ENCODE results near the gene MFAP3. TPM values are rescaled to one million over a fixed set of nuclear protein-coding genes. Genes with fewer than 3 reads are reported as not detected.
"Not testable (repeated sequence)": the region's sequence is repeated elsewhere in the genome, so short reads cannot be mapped to it uniquely, and the experiment has no call there.

The MFAP3 gene
- 10 to 100 TPM; 26.0 to 26.1 TPM for total RNA-seq

DNA sequence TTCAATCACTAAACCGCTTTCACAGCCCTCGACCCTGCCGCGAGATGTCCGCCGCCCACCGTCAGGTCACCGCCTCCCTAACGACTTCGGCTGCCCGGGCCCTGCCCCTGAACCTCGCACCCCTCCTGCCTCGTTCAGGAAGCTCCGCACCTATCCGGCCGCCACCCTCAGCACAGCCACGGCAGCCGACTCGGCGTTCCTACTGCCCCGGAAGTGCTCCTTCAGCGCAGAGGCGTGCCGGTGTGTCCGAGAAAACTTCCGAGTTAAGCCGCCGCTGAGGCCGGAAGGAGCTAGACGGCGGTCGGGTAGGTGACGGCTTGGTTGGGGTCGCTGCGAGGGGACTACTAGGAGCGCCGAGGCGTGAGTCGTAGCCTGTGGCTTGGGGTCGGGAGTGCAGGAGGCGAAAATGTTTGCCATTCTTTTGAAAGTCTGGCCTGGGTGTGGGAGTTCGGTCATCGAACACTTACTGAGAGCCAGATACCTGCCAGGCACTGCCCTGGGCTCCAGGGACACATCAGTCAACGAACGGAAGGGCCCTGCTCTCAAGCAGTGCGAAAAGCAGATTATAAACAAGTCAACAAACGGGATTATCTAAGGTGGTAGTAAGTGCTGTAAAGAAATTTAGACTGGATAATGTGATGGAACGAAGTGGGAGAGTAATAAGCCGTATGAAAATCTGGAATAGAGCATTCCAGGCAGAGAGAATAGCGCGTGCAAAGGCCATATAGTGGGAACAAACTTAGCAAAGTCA lies at the start of gene MFAP3, which contains the start of gene FAM114A2:
Gene MFAP3 (plus strand): TSS at position 261 of the 751 bp plus-strand sequence. CDS start 10,756 bp downstream, outside the sequence.
Gene FAM114A2 (minus strand): TSS at position 204 of the 751 bp plus-strand sequence. CDS start 3,957 bp downstream, outside the sequence.
- DNase-seq: peak; percentile 87
- Mint-ChIP-seq H3K9me3 (no peaks in the 10 kb centered on the region), H3K27ac (peak within 1 kb of the TSS; percentile 96), H3K36me3 (peaks cover 13% of the 10 kb centered on the region), H3K4me3 (peak within 1 kb of the TSS; percentile 92), H3K27me3 (no peaks in the 10 kb centered on the region), H3K4me1 (peaks cover 36% of the 10 kb centered on the region)
- POLR2A ChIA-PET: interaction anchor here (0.6 to 3.1 kb wide), 16 partner anchors 10 to 608 kb away, joined by 3 to 31 read pairs (median 4); partner anchors contain the start of gene GALNT10
- ATAC-seq (ENCODE audit: low read depth): peak; percentile 99

DNA sequence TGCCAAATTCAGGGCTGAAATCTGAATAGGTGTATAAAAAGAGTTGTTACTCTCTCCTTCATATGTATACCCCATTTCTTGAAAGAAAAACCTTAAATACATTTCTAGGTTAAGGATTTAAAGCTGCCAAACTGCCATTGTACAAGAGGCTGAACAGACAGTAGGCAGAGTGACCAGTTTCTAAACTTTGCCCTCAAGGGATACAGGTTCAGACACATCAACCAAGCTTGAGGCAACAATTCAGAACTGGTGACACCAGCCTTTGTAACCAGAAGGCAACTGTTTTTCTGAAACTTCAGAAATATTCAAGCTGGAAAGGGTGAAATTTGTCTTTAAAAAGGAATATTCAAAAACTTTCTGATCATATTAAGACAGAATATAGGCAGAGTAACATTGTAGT lies 47.6 kb upstream of the MFAP3 start:
- ATAC-seq (ENCODE audit: low read depth): no peak
- Mint-ChIP-seq H3K27ac (no peak overlapping the region), H3K36me3 (peaks cover 14% of the 10 kb centered on the region), H3K9me3 (no peaks in the 10 kb centered on the region), H3K4me3 (no peak overlapping the region), H3K4me1 (no peaks in the 10 kb centered on the region), H3K27me3 (no peaks in the 10 kb centered on the region)
- POLR2A ChIA-PET: no interaction called here
- DNase-seq: no peak

DNA sequence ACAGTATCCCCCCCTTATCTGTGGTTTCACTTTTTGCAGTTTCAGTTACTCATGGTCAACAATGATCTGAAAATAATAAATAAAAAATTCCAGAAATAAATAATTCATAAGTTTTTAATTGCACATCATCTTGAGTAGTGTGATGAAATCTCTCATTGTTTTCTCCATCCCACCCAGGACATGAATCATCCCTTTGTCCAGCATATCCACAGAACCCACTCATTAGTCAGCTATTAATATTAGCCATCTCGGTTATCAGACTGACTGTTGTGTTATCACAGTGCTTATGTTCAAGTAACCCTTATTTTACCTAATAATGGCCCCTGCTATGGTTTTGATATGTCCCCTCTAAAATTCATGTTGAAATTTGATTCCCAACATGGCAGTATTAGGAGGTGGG lies 40.8 kb upstream of the MFAP3 start:
- ATAC-seq (ENCODE audit: low read depth): no peak
- Mint-ChIP-seq H3K27me3 (no peaks in the 10 kb centered on the region), H3K9me3 (no peaks in the 10 kb centered on the region), H3K27ac (no peak overlapping the region), H3K4me3 (no peak overlapping the region), H3K4me1 (no peaks in the 10 kb centered on the region), H3K36me3 (peaks cover 24% of the 10 kb centered on the region)
- POLR2A ChIA-PET: no interaction called here
- no peak for DNase-seq

DNA sequence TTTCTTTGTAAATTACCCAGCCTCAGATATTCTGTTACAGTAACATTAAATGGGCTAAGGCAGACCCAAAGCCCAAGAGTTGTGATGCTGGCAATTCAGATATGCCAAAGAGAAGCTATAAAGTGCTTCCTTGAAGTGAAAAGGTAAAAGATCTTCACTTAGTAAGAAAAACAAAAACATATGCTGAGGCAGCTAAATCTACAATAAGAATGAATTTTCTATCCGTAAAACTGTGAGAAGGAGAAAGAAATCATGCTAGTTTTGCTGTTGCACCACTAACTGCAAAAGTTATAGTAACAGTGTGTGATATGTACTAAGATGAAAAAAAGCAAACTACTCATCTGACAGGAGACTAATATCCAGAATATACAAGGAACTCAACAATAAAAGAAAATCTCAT lies 40.0 kb upstream of the MFAP3 start:
- H3K4me3 Mint-ChIP-seq: no peak overlapping the region
- no peaks in the 10 kb centered on the region for H3K27me3 Mint-ChIP-seq
- no peak overlapping the region for H3K27ac Mint-ChIP-seq
- DNase-seq (no peak), ATAC-seq (ENCODE audit: low read depth) (no peak)
- POLR2A ChIA-PET: no interaction called here
- H3K4me1 Mint-ChIP-seq: no peaks in the 10 kb centered on the region
- no peaks in the 10 kb centered on the region for H3K9me3 Mint-ChIP-seq
- peaks cover 24% of the 10 kb centered on the region for H3K36me3 Mint-ChIP-seq

DNA sequence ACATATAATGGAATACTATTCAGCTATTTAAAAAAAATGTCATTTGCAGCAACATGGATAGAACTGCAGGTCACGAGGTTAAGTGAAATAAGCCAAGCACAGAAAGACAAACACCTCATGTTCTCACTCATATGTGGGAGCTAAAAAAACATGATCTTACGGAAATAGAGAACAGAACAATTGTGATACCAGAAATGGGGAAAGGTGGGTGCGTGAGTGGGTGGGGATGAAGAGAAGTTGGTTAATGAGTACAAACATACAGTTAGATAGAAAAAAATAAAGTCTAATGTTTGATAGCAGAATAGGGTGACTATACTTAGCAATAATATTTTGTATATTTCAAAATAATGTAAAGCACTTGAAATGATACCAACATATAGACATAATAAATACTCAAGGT lies 38.8 kb upstream of the MFAP3 start:
- Mint-ChIP-seq H3K27ac (no peak overlapping the region), H3K9me3 (no peaks in the 10 kb centered on the region), H3K36me3 (peaks cover 21% of the 10 kb centered on the region), H3K27me3 (no peaks in the 10 kb centered on the region), H3K4me1 (no peaks in the 10 kb centered on the region), H3K4me3 (no peak overlapping the region)
- POLR2A ChIA-PET: no interaction called here
- DNase-seq (no peak), ATAC-seq (ENCODE audit: low read depth) (no peak)

DNA sequence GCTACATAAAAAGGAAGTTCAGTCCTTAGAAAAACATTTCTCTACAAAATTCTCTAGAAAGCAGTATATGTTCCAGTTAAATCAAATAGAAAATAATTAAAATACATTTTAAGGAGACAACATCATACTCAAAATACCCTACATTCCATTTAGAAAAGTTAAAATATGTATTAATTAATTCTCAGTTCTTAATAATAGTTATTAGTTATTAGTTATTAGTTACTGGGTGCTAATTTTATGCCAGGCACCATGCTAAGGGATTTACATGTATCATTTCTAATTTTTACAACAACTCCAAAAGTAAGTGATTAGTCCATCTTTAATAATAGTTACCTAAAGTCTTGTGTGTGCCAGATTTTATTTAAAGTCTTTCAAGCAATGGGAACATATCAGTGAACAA lies 38.1 kb upstream of the MFAP3 start:
- DNase-seq: no peak
- H3K9me3 Mint-ChIP-seq: no peaks in the 10 kb centered on the region
- peaks cover 21% of the 10 kb centered on the region for H3K36me3 Mint-ChIP-seq
- H3K27me3 Mint-ChIP-seq: no peaks in the 10 kb centered on the region
- no peak for ATAC-seq (ENCODE audit: low read depth)
- H3K4me1 Mint-ChIP-seq: no peaks in the 10 kb centered on the region
- no peak overlapping the region for H3K4me3 Mint-ChIP-seq
- no peak overlapping the region for H3K27ac Mint-ChIP-seq
- POLR2A ChIA-PET: no interaction called here

DNA sequence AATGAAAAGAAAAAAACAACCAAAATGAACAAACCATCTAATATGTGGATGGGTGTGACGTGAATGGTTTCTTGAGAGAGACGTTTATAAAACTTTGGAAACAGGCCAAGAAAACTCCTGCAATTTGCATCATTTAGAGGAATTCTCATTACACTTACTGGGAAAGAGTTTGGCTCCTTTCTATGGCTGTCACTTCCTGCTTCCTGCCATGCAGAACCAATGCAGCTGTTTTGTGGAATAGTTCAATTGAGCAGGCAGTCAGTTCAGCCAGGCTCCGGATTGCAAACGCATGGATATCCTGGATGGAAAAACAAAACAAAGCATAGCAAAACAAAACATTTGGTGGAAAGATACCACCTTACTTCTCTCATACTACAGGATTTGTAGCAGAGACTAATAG lies 36.7 kb upstream of the MFAP3 start:
- no peak overlapping the region for H3K27ac Mint-ChIP-seq
- H3K4me1 Mint-ChIP-seq: no peaks in the 10 kb centered on the region
- no peaks in the 10 kb centered on the region for H3K9me3 Mint-ChIP-seq
- ATAC-seq (ENCODE audit: low read depth) (no peak), DNase-seq (no peak)
- H3K36me3 Mint-ChIP-seq: peaks cover 17% of the 10 kb centered on the region
- H3K27me3 Mint-ChIP-seq: no peaks in the 10 kb centered on the region
- no peak overlapping the region for H3K4me3 Mint-ChIP-seq
- POLR2A ChIA-PET: no interaction called here

DNA sequence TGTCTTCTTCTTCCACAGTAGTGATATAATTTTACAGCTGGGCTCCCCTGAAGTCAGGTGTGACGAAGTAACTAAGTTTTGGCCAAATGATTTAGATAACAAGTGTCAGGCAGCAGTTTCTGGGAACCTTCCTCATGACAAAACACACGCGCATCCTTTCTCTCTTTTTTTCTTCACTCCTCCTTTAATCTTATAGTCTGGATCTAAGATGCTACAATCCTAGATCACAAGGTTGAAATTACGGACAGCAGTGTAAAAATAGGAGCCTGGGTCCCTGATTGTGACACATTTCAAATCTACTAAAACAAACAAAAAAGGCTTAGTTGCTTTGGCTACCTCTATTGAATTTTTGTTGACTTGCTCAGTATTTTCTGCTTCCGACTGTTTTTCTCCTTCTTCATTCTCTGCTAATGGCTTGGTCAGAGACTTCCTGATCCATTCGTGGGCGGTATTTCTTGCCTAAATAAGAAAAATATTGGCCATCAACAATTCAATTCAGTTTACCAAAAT lies 36.2 kb upstream of the MFAP3 start:
- Mint-ChIP-seq H3K27me3 (no peaks in the 10 kb centered on the region), H3K4me3 (no peak overlapping the region), H3K36me3 (peaks cover 13% of the 10 kb centered on the region), H3K9me3 (no peaks in the 10 kb centered on the region), H3K4me1 (no peaks in the 10 kb centered on the region), H3K27ac (peak overlapping the region; percentile 33)
- DNase-seq: no peak
- POLR2A ChIA-PET: no interaction called here
- no peak for ATAC-seq (ENCODE audit: low read depth)

DNA sequence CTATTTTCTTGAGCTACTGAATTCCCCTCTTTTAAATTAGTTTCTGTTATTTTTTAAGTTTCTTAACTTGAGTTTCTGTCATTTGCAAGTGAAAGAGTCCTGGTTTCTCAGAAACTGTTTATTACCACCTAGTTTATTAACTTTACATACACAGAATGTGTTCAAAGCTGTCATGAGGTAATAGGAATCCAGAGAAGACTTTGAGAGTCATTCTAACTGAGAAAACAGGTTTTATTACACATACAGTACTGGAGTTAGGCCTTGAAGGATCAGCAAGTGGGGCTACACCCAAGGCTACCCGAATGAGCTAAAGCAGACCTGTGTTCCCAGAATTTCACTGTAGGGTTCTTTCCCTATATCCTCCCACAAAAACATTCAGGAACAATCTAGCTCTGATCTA lies 33.1 kb upstream of the MFAP3 start:
- H3K27ac Mint-ChIP-seq: no peak overlapping the region
- H3K9me3 Mint-ChIP-seq: no peaks in the 10 kb centered on the region
- H3K36me3 Mint-ChIP-seq: peaks cover 5% of the 10 kb centered on the region
- ATAC-seq (ENCODE audit: low read depth) (no peak), DNase-seq (no peak)
- H3K4me3 Mint-ChIP-seq: no peak overlapping the region
- POLR2A ChIA-PET: no interaction called here
- H3K4me1 Mint-ChIP-seq: no peaks in the 10 kb centered on the region
- H3K27me3 Mint-ChIP-seq: no peaks in the 10 kb centered on the region

DNA sequence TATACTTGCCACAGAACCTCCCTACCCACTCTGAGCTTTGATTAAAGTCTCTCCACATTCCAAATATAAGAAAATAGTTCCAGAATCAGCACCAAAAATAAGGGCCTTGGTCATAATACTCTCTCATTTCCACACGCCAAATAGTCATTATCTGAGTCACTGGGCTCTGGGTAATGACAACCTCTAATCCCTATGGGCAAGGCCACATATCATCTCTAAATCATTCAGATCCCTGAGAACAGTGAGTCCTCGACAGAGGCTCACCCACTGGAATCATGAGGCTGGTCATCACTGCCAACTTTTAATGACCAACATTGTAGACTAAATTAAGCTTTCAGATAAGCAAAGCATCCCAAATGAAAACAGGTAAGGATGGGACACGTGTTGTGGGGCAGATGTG lies 28.1 kb upstream of the MFAP3 start:
- Mint-ChIP-seq H3K27me3 (no peaks in the 10 kb centered on the region), H3K36me3 (peaks cover 18% of the 10 kb centered on the region), H3K27ac (no peak overlapping the region), H3K4me3 (no peak overlapping the region), H3K9me3 (no peaks in the 10 kb centered on the region), H3K4me1 (no peaks in the 10 kb centered on the region)
- DNase-seq (no peak), ATAC-seq (ENCODE audit: low read depth) (no peak)
- POLR2A ChIA-PET: no interaction called here

DNA sequence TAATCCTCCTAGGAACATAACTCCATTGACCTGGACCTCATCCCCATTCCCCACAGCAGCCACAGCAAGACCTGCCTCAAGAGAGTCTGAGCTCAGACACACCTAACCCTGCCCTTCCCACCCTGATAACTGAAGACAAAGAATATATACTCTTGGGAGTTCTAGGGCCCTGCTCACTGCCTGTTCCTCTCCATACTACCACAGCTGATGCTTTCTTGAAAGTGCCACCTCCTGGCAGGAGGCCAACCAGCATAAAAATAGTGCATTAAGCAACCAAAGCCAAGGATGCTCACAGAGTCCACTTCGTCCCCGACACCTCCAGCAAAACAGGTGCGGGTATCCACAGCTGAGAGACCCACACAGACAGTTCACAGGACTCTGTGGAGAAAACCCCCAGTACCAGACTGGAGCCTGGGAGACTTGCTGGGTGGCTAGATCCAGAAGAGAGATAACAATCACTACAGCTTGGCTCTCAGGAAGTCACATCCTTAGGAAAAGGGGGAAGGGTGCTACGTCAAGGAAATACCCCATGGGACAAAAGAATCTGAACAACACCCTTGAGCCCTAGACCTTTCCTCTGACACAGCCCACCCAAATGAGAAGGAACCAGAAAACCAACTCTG lies 23.6 kb upstream of the MFAP3 start:
- POLR2A ChIA-PET: interaction anchor here (2.0 kb wide), 1 partner anchor 23 kb away, joined by 5 read pairs; the partner anchor contains the start of genes FAM114A2 and MFAP3
- Mint-ChIP-seq H3K36me3 (peaks cover 51% of the 10 kb centered on the region), H3K27me3 (no peaks in the 10 kb centered on the region), H3K9me3 (no peaks in the 10 kb centered on the region), H3K4me3 (no peak overlapping the region), H3K4me1 (no peaks in the 10 kb centered on the region), H3K27ac (no peak overlapping the region)
- ATAC-seq (ENCODE audit: low read depth): no peak
- no peak for DNase-seq

DNA sequence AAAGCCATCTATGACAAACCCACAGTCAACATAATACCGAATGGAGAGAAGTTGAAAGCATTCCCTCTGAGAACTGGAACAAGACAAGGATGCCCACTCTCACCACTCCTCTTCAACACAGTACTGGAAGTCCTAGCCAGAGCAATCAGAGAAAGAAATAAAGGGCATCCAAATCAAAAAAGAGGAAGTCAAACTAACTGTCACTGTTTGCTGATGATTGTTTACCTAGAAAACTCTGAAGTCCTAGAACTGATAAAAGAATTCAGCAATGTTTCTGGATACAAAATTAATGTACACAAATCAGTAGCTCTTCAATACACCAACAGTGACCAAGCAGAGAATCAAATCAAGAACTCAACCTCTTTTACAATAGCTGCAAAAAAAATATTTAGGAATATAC lies 19.8 kb upstream of the MFAP3 start:
- ATAC-seq (ENCODE audit: low read depth); H3K4me3 Mint-ChIP-seq; DNase-seq; H3K27ac Mint-ChIP-seq; POLR2A ChIA-PET; H3K9me3 Mint-ChIP-seq; H3K4me1 Mint-ChIP-seq; H3K27me3 Mint-ChIP-seq: not testable (repeated sequence)
- peaks cover 74% of the 10 kb centered on the region for H3K36me3 Mint-ChIP-seq

DNA sequence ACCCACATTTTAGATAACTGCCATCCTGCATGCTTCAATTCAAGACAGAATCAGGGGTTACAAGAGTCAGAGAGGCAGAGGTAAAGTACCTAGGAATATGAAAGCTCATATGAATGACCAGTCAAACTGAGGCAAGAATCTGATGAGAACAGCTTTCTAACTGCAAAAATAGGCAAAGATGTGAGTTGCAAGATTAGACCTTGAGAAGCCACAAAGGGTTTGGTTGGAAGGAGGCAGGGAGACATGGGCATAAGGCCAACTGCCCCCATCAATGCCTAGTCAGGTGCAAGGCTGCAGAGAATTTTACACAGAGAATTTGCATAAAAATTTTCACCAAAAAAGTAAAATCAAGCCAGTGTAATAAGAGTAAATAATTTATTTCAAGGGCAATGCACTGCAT lies 12.8 kb upstream of the MFAP3 start:
- ATAC-seq (ENCODE audit: low read depth): no peak
- Mint-ChIP-seq H3K4me1 (no peaks in the 10 kb centered on the region), H3K36me3 (peaks cover 29% of the 10 kb centered on the region), H3K27me3 (no peaks in the 10 kb centered on the region), H3K4me3 (no peak overlapping the region), H3K27ac (no peak overlapping the region), H3K9me3 (no peaks in the 10 kb centered on the region)
- DNase-seq: no peak
- POLR2A ChIA-PET: interaction anchor here (0.7 kb wide), 1 partner anchor 422 kb away, joined by 4 read pairs; no protein-coding TSS in a partner anchor

DNA sequence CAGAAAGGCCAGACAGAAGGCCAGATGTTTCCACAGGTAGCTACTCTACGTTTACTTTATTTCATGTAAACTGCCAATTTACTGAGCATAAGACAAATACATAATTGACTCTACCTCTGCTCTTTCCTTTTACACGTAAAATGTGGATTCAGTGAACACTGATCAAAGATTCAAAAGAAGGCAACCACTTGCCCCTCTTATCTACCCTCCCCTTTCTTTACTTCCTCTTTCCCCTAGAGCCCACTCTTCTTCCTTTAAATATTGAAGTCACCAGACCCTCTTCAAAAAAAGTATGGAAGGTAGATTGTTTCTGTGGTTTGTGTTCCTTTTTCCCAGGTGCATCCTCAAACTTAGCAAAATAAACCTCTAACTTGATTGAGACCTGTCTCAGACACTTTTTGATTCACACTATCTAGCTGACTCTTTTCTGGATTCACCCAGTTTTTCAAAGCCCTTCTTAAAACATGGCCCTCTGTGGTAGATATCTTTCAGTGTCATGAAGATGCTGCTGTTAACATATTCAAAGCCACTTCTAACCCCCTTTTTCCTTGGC lies 6.8 kb upstream of the MFAP3 start:
- ATAC-seq (ENCODE audit: low read depth) (no peak), DNase-seq (no peak)
- H3K27ac Mint-ChIP-seq: no peak overlapping the region
- no peaks in the 10 kb centered on the region for H3K9me3 Mint-ChIP-seq
- H3K4me1 Mint-ChIP-seq: peaks cover 6% of the 10 kb centered on the region
- no peaks in the 10 kb centered on the region for H3K27me3 Mint-ChIP-seq
- no peak overlapping the region for H3K4me3 Mint-ChIP-seq
- H3K36me3 Mint-ChIP-seq: peaks cover 14% of the 10 kb centered on the region
- POLR2A ChIA-PET: no interaction called here

Data from activated naive CD8-positive, alpha-beta T cell treated with anti-CD3 and anti-CD28 coated beads, Interleukin-2, amount 10 ng/mL, durations not matched to agents 7 days and 5 days (primary cell).